Thoracic aorta (tissue), 2 donors: Measurements from ENCODE around the gene HIC2. TPM values are rescaled to one million over a fixed set of nuclear protein-coding genes. Genes with fewer than 3 reads are reported as not detected.
"Not testable (repeated sequence)": the region's sequence is repeated elsewhere in the genome, so short reads cannot be mapped to it uniquely, and the experiment has no call there.

Source experiments
- ATAC-seq: fragments of 150-250 bp; one replicate; pipeline ENCODE4 v1.8.0; 2017; ENCODE audit warnings: low read depth; ENCODE audit not compliant: insufficient number of reproducible peaks, low FRiP score
- DNase-seq: peaks from one replicate; pipeline ENCODE4 v3.0.0-alpha.2; 2020; ENCODE audit warnings: low spot score
- H3K27ac ChIP-seq, 2 donors: fragments of 200-600 bp; sonication (generic); 1 replicate in 1 of 2; 2 replicates in 1 of 2; pipeline ENCODE4 v1.5.1; 2016; ENCODE audit warnings: mild to moderate bottlenecking in 2 of 2, moderate library complexity in 2 of 2
- H3K27me3 ChIP-seq: fragments of 200-600 bp; sonication (generic); replicated peaks from 2 replicates; pipeline ENCODE4 v1.6.0; 2016; ENCODE audit warnings: mild to moderate bottlenecking; ENCODE audit not compliant: insufficient read depth
- H3K36me3 ChIP-seq: fragments of 200-600 bp; sonication (generic); one replicate; pipeline ENCODE4 v1.5.1; 2016
- H3K4me1 ChIP-seq, 2 donors: fragments of 200-600 bp; sonication (generic); 1 replicate in 1 of 2; 2 replicates in 1 of 2; pipeline versions ENCODE4 v1.5.1 to v1.6.0; 2016; ENCODE audit warnings: low read depth in 2 of 2, mild to moderate bottlenecking in 1 of 2; ENCODE audit not compliant: control insufficient read depth in 1 of 2
- H3K4me3 ChIP-seq: fragments of 200-600 bp; sonication (generic); 2 replicates; pipeline ENCODE4 v1.5.1; 2016; ENCODE audit warnings: mild to moderate bottlenecking
- H3K9me3 ChIP-seq: fragments of 200-600 bp; sonication (generic); 2 replicates; pipeline ENCODE4 v1.5.1; 2016
- total RNA-seq, 2 donors: library from RNA; depleted of rRNA; stranded (reverse); fragments of >200 nt; gene quantifications; one replicate each; pipeline versions ENCODE4 v1.1.0 to v1.2.3, GENCODE V29; 2016

HIC2 gene
- total RNA-seq, 2 donors from 2014 or later: 2.8 to 8.2 TPM

DNA sequence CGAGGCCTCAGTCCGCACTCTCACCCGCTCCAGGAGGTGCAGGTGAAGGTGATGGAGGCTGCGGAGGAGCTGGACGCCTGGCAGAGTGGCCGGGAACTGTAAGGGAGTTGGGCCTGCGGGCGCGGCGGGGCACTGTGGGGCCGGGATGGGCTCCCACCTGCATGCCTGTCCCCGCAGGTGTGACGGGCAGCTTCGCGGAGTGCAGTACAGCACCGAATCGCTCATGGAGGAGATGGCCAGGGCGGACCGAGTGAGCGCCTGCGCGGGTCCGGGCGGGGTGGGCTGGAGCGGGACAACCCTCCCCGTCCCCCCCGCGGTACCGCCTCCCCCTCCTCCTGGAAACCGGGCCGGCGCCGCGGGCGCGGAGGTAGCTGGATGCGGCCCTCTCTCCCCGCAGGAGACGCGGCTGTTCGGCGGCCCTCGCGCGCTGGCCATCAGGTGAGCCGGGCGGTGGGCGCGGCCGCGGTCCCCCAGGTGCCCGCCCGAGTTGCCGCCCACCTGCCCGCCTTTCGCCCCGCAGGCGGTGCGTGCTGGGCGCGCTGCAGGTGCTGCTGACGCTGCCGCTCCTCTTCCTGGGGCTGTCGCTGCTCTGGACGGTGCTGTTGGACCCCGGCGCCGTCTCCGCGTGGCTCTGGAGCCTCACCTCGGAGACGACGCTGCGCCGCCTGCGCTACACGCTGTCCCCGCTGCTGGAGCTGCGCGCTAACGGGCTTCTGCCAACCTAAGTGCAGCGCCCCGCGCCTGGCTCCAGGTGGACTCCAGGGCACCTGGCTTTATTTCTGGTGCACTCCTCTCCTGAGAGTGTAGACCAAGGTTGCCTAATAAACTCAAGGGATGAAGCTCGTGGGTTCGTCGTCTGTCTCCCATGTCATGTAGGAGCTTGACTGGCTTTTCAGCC, 52.2 kb downstream of the HIC2 start:
- peak; percentile 23 for ATAC-seq
- not testable (repeated sequence) for H3K36me3 ChIP-seq, H3K27me3 ChIP-seq, H3K4me1 ChIP-seq, DNase-seq, H3K27ac ChIP-seq, H3K4me3 ChIP-seq, H3K9me3 ChIP-seq

GRCh38 chr22:21472984-21473383, 55.8 kb downstream of the HIC2 start:
- H3K4me1 ChIP-seq, H3K9me3 ChIP-seq, H3K36me3 ChIP-seq, H3K27me3 ChIP-seq, DNase-seq, H3K4me3 ChIP-seq, ATAC-seq, H3K27ac ChIP-seq: not testable (repeated sequence)

GRCh38 chr22:21473664-21474063, 56.5 kb downstream of the HIC2 start:
- not testable (repeated sequence) for ATAC-seq, H3K27ac ChIP-seq, H3K4me3 ChIP-seq, DNase-seq, H3K27me3 ChIP-seq, H3K9me3 ChIP-seq, H3K36me3 ChIP-seq, H3K4me1 ChIP-seq

DNA sequence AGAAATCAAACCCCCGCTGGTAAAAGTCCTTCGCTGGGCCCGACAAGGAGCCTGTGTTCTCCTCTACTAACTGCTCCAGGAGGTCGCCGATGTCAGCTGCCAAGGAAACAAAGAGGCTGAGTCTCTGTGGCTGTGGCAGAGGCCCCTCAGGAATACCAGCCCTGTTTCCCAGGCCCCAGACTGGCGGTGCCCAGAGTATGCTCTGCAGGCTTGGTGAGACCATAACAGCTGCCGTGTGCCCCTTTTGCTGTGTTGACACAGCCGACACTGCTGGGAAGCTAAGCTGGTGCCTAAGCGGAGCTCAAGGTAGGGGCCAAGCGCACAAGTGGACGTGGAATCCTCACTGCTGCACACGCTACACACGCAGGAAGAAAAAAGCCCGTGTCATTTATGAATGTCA, 66.9 kb downstream of the HIC2 start:
- not testable (repeated sequence) for DNase-seq, H3K36me3 ChIP-seq

GRCh38 chr22:21487723-21488122, 70.6 kb downstream of the HIC2 start:
- not testable (repeated sequence) for H3K4me3 ChIP-seq, H3K36me3 ChIP-seq, ATAC-seq, DNase-seq, H3K9me3 ChIP-seq, H3K27me3 ChIP-seq, H3K27ac ChIP-seq, H3K4me1 ChIP-seq

More for the DNA sequence above, 66.9 kb downstream of the HIC2 start:
- ATAC-seq, H3K4me3 ChIP-seq, H3K27me3 ChIP-seq, H3K9me3 ChIP-seq, H3K27ac ChIP-seq, H3K4me1 ChIP-seq: not testable (repeated sequence)

- not testable (repeated sequence) for H3K36me3 ChIP-seq, H3K27ac ChIP-seq, H3K27me3 ChIP-seq, H3K4me1 ChIP-seq, H3K9me3 ChIP-seq, ATAC-seq, DNase-seq, H3K4me3 ChIP-seq
Observed at GRCh38 chr22:21489149-21489680, 72.0 kb downstream of the HIC2 start.

GRCh38 chr22:21490556-21490955, 73.4 kb downstream of the HIC2 start:
- not testable (repeated sequence) for H3K27ac ChIP-seq, ATAC-seq, H3K9me3 ChIP-seq, H3K36me3 ChIP-seq, DNase-seq, H3K27me3 ChIP-seq, H3K4me3 ChIP-seq, H3K4me1 ChIP-seq

- not testable (repeated sequence) for H3K27ac ChIP-seq, H3K9me3 ChIP-seq, H3K4me3 ChIP-seq, ATAC-seq, H3K4me1 ChIP-seq, DNase-seq, H3K27me3 ChIP-seq, H3K36me3 ChIP-seq
Observed at GRCh38 chr22:21492271-21492670, 75.1 kb downstream of the HIC2 start.

DNA sequence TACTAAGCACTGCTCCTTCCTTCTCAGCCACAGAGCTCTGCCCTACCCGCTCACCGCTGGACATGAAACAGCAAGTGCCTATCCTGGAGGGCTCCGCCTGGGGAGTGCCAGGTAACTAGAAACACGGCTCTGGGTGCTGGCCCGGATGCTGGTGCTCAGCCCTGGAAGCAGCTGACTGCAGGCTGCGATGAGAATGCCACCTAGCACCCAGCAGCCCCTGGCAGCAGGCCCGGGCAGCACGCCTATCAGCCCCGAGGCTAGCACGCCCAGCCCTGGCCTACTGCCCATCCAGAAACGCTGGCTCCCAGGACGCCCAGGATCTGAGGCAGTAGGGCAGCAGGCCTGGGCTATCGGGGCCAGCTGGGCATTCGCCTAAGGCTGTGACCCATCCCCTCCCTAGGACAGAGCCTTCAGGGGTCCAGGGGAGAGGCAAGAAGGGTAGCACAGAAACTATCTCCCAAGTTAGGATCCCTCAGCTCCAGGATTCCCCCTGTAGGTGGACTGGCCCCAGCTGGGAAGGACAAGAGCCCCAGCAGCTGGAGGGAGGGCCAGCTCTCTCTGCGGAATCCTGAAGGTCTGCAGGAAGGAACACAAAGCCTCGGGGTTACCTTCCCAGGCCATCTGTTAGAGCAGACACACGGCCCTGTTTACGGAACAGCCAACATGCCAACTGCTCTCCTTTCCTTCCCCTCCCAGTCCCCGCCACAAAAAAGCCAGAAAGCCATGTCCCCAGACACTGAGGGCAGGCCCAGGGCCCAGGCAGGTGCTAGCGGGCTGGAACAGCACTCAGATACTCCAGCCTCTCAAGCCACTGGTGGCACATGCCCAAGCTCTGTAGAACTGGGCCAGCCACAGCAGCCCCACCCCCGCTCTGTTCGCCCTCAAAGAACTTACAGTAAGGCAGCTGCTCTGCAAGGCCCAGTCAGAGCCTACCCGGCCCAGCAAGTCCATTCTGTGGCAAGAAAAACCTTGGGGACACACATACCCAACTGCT, 76.9 kb downstream of the HIC2 start:
- H3K27ac ChIP-seq, ATAC-seq, H3K9me3 ChIP-seq, H3K27me3 ChIP-seq, H3K36me3 ChIP-seq, DNase-seq, H3K4me3 ChIP-seq, H3K4me1 ChIP-seq: not testable (repeated sequence)

GRCh38 chr22:21497984-21498383, 80.8 kb downstream of the HIC2 start:
- not testable (repeated sequence) for H3K4me1 ChIP-seq, DNase-seq, H3K27ac ChIP-seq, H3K9me3 ChIP-seq, H3K4me3 ChIP-seq, H3K36me3 ChIP-seq, H3K27me3 ChIP-seq
- ATAC-seq: peak; percentile 41

DNA sequence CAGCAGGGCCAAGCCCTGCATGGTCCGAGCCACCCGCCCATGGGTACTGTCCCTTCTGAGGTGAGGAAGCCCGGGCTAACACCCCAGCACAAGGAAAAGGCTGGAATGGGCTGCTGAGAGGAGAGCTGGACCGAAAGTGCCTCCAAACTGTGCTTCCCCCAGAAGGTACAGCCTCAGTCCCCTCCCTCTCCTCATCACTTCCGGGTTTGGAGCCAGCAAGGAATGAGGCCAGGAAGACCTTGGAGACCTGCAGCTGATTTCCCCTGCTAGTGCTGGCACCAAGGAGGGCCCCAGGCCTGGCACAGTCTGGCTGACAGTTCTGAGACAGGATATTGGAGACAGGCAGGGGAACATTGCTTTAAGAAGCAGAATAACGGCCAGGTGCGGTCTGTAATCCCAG, 81.3 kb downstream of the HIC2 start:
- H3K9me3 ChIP-seq, DNase-seq, H3K4me3 ChIP-seq, H3K27me3 ChIP-seq, H3K4me1 ChIP-seq, H3K36me3 ChIP-seq, ATAC-seq, H3K27ac ChIP-seq: not testable (repeated sequence)
